Prostate gland (tissue), 2 donors: ENCODE results near the gene RALGDS.
"Not testable (repeated sequence)": the region's sequence is repeated elsewhere in the genome, so short reads cannot be mapped to it uniquely, and the experiment has no call there.

Experiments
- POLR2AphosphoS5 ChIP-seq: sonication (generic); formaldehyde crosslinking; IDR thresholded peaks from one replicate; pipeline ENCODE4 v1.6.1; 2017; ENCODE audit warnings: antibody characterized with exemption
- TF ChIP-seq, protein P1 (sequence below), 4 experiments: fragments of 200-600 bp in 2 of 4; fragments of 450-650 bp in 2 of 4; sonication (generic) in 2 of 4; IDR thresholded peaks; 1 replicate in 3 of 4; 2 replicates in 1 of 4; pipeline ENCODE4 v1.5.1; 2016 to 2019; ENCODE audit warnings: antibody characterized with exemption in 4 of 4, mild to moderate bottlenecking in 2 of 4, moderate library complexity in 2 of 4

- TF ChIP-seq, protein P1, sequence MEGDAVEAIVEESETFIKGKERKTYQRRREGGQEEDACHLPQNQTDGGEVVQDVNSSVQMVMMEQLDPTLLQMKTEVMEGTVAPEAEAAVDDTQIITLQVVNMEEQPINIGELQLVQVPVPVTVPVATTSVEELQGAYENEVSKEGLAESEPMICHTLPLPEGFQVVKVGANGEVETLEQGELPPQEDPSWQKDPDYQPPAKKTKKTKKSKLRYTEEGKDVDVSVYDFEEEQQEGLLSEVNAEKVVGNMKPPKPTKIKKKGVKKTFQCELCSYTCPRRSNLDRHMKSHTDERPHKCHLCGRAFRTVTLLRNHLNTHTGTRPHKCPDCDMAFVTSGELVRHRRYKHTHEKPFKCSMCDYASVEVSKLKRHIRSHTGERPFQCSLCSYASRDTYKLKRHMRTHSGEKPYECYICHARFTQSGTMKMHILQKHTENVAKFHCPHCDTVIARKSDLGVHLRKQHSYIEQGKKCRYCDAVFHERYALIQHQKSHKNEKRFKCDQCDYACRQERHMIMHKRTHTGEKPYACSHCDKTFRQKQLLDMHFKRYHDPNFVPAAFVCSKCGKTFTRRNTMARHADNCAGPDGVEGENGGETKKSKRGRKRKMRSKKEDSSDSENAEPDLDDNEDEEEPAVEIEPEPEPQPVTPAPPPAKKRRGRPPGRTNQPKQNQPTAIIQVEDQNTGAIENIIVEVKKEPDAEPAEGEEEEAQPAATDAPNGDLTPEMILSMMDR (IDR thresholded peaks at IDR 0.05): not testable (repeated sequence)
- TF ChIP-seq POLR2AphosphoS5: not testable (repeated sequence)
Observed at GRCh38 chr9:133086212-133086860, 34.7 kb downstream of the RALGDS start.
